Epithelial cell of proximal tubule (primary cell): ENCODE results near the gene WDR91. TPM values are rescaled to one million over a fixed set of nuclear protein-coding genes. Genes with fewer than 3 reads are reported as not detected.
"Not testable (repeated sequence)": the region's sequence is repeated elsewhere in the genome, so short reads cannot be mapped to it uniquely, and the experiment has no call there.

Experiments used
- DNase-seq: peaks from one replicate; pipeline ENCODE4 v3.0.0-alpha.2; 2011; ENCODE audit warnings: low read depth
- H3K4me3 ChIP-seq: 2 replicates; pipeline ENCODE4 v1.5.1; 2011; ENCODE audit warnings: low read depth, mild to moderate bottlenecking, low read length
- CTCF ChIP-seq: conservative IDR thresholded peaks from 2 replicates; pipeline ENCODE4 v1.5.1; 2012; ENCODE audit warnings: low read depth, mild to moderate bottlenecking, low read length
- total RNA-seq: library from RNA; depleted of rRNA; stranded (reverse); fragments of >200 nt; gene quantifications from 2 replicates; pipeline ENCODE4 v1.2.3, GENCODE V29; 2015

The WDR91 gene
- total RNA-seq, 1 donor from 2014 or later: 8.7 TPM

GRCh38 chr7:135215180-135215579, 3.9 kb upstream of the WDR91 start:
- no peak for DNase-seq
- H3K4me3 ChIP-seq: no peak overlapping the region
- TF ChIP-seq CTCF: no peak

- TF ChIP-seq CTCF: no peak
- no peak overlapping the region for H3K4me3 ChIP-seq
- no peak for DNase-seq
These were observed 2.5 kb upstream of the WDR91 start for GRCh38 chr7:135213831-135214230.

- H3K4me3 ChIP-seq: peak overlapping the region; percentile 65
- DNase-seq: not testable (repeated sequence)
These were observed 790 bp upstream of the WDR91 start for GRCh38 chr7:135211946-135212685.

- no peak for TF ChIP-seq CTCF
- no peak for DNase-seq
- peak overlapping the region; percentile 92 for H3K4me3 ChIP-seq
These were observed 493 bp downstream of the WDR91 start for GRCh38 chr7:135210888-135211178.

- H3K4me3 ChIP-seq: peak overlapping the region; percentile 92
- TF ChIP-seq CTCF: no peak
- DNase-seq: no peak
These were observed 2.0 kb downstream of the WDR91 start for GRCh38 chr7:135209225-135209834.

- peak; percentile 74 for DNase-seq
- no peak for TF ChIP-seq CTCF
- peak overlapping the region; percentile 92 for H3K4me3 ChIP-seq
These were observed 3.1 kb downstream of the WDR91 start for GRCh38 chr7:135208102-135208793.

- DNase-seq: no peak
These were observed 3.8 kb downstream of the WDR91 start for GRCh38 chr7:135207406-135208101.

More at GRCh38 chr7:135207406-135208101, 3.8 kb downstream of the WDR91 start:
- TF ChIP-seq CTCF: no peak
- peak overlapping the region; percentile 92 for H3K4me3 ChIP-seq
